HK-2 (cell line): Measurements from ENCODE around the gene DHRS1.

Experiments
- DNase-seq: peaks from one replicate; pipeline ENCODE4 v3.0.0-alpha.2; 2018; ENCODE audit not compliant: unreplicated experiment

DHRS1 gene

GRCh38 chr14:24282736-24283135, 16.8 kb downstream of the DHRS1 start:
- no peak for DNase-seq

GRCh38 chr14:24281636-24282035, 17.9 kb downstream of the DHRS1 start:
- no peak for DNase-seq

- no peak for DNase-seq
These were observed 18.7 kb downstream of the DHRS1 start for GRCh38 chr14:24280797-24281460.

- peak; percentile 30 for DNase-seq
These were observed 20.0 kb downstream of the DHRS1 start for GRCh38 chr14:24279301-24280186.

- DNase-seq = no peak
These were observed 21.2 kb downstream of the DHRS1 start for GRCh38 chr14:24278424-24278823.

GRCh38 chr14:24277606-24278321, 21.8 kb downstream of the DHRS1 start:
- DNase-seq = no peak

GRCh38 chr14:24277071-24277470, 22.5 kb downstream of the DHRS1 start:
- no peak for DNase-seq

GRCh38 chr14:24274101-24274543, 25.5 kb downstream of the DHRS1 start:
- DNase-seq = no peak

GRCh38 chr14:24273422-24273998, 26.1 kb downstream of the DHRS1 start:
- no peak for DNase-seq

- no peak for DNase-seq
These were observed 27.1 kb downstream of the DHRS1 start for GRCh38 chr14:24272467-24272866.

GRCh38 chr14:24271834-24272263, 27.7 kb downstream of the DHRS1 start:
- DNase-seq = no peak

- DNase-seq = peak; percentile 85
These were observed 28.3 kb downstream of the DHRS1 start, which contains the start of gene RABGGTA for GRCh38 chr14:24271134-24271833. Gene RABGGTA, minus strand, starts transcription at chr14:24271597. Its CDS starts 482 bp downstream, at chr14:24271115.

- no peak for DNase-seq
These were observed 28.9 kb downstream of the DHRS1 start for GRCh38 chr14:24270537-24271133.

- no peak for DNase-seq
These were observed 29.6 kb downstream of the DHRS1 start for GRCh38 chr14:24269910-24270536.

GRCh38 chr14:24269368-24269767, 30.2 kb downstream of the DHRS1 start:
- DNase-seq = no peak

GRCh38 chr14:24268225-24268624, 31.4 kb downstream of the DHRS1 start:
- no peak for DNase-seq

GRCh38 chr14:24267516-24267915, 32.1 kb downstream of the DHRS1 start:
- DNase-seq = no peak

- no peak for DNase-seq
These were observed 33.0 kb downstream of the DHRS1 start for GRCh38 chr14:24266344-24267244.

- no peak for DNase-seq
These were observed 35.3 kb downstream of the DHRS1 start for GRCh38 chr14:24264298-24264697.
